HG03196 (cell line): ENCODE results near the gene EFEMP2.
A peak's percentile ranks its signal among the peaks of the same experiment; 100 is the strongest.

Experiments
- ATAC-seq: cut with Tn5 transposase; IDR thresholded peaks from one replicate; pipeline ENCODE4 v1.9.1; 2021; ENCODE audit not compliant: unreplicated experiment

EFEMP2 gene

GRCh38 chr11:65885231-65885630 is 12.6 kb upstream of the EFEMP2 start:
- no peak for ATAC-seq

DNA sequence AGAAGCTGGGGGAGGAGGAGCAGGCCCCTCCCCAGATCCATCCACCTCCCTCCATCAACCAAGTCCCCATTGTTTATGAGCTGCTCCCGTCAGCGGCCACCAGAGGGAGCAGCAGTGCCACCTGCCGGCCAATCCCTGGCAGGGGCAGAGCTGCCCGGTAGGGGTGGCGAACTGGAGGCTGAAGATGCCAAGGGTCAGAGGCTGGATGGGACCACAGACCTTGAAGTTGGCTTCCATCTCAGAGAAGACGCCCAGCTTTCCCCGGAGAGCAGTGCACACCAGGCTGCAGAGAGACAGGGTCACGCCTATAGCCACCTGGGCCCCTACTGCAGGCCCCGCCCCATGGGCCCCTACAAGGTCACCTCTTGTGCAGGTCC is 12.1 kb upstream of the EFEMP2 start:
- ATAC-seq = no peak

DNA sequence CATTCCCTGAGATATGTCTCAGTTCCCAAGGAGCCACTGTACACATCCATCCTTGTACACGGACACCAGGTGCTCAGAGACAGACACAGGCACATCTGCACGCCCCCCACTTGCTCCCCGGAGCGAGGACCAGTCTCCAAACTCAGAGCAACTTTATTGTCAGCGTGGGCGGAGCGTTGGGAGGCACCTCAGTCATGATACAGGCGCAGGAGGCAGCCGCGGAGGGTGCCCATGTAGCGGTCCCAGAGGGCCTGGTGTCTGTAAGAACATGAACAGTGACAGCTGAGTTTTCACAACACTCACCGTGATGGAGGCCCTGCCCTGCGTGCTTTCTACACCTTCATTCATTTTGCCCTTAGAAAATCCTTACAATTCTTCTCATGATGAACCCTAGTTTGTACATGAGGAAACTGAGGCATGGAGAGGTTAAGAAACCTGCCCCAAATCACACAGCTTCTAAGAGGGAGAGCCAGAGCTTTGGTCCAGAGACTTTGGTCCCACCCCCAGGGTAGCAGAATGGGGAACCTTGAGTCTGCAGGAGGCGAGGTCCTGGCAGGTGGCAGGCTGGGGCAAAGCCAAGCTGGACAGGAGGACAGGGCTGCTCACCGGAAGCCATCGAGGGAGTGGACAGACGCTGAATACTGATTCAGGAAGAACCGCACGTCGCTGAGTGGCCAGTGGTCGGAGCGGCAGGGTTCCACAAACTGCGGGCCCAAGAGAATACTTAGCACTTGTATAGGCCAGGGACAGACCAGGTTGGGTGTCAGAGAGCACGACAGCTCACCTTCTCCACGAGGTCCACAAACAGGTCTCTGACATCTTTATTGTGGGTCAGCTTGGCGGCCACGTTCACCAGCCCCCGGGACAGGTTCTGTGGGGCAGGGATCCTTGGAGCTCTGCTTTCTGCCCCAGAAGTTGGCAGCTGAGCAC is 11.5 kb upstream of the EFEMP2 start:
- no peak for ATAC-seq

DNA sequence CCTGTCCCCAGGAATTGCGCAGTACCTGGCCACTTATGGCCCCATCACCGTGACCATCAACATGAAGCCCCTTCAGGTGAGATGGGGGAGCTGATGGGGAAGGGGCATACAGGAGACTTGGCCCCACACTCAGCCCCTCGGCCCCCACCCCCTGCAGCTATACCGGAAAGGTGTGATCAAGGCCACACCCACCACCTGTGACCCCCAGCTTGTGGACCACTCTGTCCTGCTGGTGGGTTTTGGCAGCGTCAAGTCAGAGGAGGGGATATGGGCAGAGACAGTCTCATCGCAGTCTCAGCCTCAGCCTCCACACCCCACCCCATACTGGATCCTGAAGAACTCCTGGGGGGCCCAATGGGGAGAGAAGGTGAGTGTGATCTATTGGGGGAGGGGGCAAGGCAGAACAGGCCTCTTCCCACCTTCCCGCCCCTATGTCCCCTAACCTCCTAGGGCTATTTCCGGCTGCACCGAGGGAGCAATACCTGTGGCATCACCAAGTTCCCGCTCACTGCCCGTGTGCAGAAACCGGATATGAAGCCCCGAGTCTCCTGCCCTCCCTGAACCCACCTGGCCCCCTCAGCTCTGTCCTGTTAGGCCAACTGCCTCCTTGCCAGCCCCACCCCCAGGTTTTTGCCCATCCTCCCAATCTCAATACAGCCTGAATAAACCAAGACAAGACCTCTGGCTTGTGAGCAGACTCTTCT is 10.6 kb upstream of the EFEMP2 start:
- ATAC-seq = no peak

DNA sequence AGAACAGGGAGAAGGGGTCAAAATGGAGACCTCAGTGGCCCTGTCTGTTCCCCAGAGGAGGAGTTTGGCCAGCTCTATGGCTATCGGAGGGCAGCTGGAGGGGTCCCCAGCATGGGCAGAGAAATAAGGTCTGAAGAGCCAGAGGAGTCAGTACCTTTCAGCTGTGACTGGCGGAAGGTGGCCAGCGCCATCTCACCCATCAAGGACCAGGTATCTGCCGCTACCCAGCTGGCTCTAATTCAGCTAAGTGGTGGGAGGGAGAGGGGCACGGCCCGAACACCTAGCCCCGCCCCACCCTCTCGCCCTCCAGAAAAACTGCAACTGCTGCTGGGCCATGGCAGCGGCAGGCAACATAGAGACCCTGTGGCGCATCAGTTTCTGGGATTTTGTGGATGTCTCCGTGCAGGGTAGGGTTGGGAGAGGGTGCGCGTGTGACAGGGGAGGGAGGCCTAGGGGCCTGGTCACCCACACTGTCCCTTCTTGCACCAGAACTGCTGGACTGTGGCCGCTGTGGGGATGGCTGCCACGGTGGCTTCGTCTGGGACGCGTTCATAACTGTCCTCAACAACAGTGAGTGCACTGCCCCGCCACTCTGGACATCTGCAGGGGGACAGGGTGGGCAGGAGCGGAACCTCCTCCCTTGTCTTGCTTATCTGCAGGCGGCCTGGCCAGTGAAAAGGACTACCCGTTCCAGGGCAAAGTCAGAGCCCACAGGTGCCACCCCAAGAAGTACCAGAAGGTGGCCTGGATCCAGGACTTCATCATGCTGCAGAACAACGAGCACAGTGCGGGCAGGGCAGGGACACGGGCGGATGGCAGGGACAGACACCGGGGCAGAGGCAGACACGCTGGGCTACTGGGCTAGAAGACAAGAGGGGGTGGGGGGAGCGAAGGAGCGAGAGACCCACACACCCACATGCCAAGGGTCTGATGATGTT is 9.8 kb upstream of the EFEMP2 start:
- ATAC-seq = no peak

GRCh38 chr11:65880844-65881421 is 8.3 kb upstream of the EFEMP2 start:
- ATAC-seq = no peak

DNA sequence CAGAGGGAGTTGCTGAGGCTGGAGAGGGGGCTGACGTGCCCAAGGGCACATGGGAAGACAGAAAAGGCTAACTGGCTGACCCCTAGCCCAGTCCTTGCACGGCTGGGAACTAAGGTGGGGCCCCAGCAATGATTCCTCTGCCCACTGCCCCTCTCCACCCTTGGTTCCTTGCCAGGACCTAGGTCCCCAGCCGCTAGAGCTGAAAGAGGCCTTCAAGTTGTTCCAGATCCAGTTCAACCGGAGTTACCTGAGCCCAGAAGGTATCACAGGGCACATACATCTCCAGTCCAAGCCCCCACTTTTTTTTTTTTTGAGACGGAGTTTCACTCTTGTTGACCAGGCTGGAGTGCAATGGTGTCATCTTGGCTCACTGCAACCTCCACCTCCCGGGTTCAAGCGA is 7.4 kb upstream of the EFEMP2 start:
- ATAC-seq = no peak

GRCh38 chr11:65879617-65880016 is 7.0 kb upstream of the EFEMP2 start, which contains the start of gene CTSW:
CTSW (plus strand) TSS chr11:65879837; CDS start chr11:65879855, 18 bp downstream.
- ATAC-seq = no peak

- peak; percentile 66 for ATAC-seq
These were observed 937 bp upstream of the EFEMP2 start for GRCh38 chr11:65873318-65874156.

- ATAC-seq = no peak
These were observed 620 bp downstream of the EFEMP2 start for GRCh38 chr11:65871811-65872548.

GRCh38 chr11:65870706-65871681 is 1.6 kb downstream of the EFEMP2 start:
- no peak for ATAC-seq

DNA sequence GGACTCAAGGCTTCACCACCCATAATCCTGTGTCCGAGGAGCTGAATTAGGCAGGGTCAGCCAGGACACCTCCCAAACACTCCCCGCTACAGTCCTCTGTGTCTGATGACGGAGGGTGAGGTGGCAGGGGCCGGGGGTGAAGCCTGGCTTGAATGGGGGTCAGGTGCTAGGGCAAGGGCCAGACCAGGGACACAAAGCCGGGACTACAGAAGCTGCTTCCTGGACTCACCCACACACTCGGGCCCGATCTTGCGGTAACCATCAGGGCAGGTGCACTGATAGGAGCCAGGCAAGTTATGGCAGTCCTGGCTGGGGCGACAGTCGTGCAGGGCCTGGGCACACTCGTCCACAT is 2.3 kb downstream of the EFEMP2 start:
- ATAC-seq = no peak

- no peak for ATAC-seq
These were observed 2.8 kb downstream of the EFEMP2 start for GRCh38 chr11:65869643-65870306.

GRCh38 chr11:65868907-65869306 is 3.7 kb downstream of the EFEMP2 start:
- no peak for ATAC-seq

DNA sequence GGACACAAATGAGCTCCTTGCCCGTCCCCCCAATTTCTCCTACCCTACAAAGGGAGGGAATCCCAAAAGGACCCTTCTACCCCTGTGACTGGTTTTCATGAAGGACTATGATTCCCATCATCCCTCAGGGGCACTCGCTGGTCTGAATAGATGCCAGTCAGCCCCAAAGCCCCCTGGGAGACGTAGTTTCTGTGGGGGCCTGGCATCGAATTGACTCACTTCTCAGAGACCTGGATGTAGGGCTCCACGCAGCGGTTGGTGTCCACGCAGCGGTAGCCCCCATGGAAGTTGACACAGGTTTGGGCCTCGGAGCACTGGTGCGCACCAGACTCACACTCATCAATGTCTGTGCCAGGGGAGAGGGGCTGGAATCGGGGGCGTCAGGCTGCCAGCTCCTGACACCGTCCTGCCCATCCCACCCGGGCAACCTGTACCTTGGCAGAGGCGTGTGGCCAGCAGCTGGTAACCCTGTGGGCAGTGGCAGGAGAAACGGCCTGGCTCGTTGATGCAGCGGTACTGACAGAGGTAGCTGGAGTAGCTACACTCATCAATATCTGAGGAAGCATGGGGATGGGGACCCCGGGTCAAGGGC is 4.4 kb downstream of the EFEMP2 start:
- ATAC-seq = no peak

GRCh38 chr11:65867284-65868071 is 5.1 kb downstream of the EFEMP2 start:
- ATAC-seq = no peak
